ENCODE results near the gene KRT7.

Gene KRT7

DNA sequence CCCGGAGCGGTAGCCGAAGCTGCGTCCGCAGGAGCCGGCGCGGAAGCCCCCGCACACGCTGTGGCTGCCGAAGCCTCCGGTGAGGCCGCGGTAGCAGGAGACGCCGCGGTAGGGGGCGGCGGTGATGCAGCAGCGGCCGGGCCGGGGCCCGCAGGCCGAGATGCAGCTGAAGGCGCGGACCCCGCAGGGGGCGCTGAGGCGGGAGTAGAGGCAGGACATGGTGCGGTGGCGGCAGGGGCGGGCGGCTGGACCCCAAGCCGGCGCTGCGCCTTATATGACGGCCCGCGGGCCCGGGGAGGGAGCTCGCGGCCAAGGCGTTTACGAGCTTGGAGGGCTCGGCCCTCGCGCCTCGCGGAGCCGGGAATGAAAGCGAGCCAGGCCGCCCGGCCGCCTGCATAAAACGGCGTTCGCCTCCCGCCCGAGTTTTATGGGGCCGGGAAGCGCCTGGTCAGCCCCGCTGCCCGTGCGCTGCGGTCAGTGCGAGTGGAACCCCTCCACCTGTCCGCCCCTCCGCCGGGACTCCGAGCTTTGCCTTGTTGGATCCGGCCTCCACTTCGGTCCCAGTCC, 25.4 kb downstream of the KRT7 start:
- no peak for DNase-seq

DNA sequence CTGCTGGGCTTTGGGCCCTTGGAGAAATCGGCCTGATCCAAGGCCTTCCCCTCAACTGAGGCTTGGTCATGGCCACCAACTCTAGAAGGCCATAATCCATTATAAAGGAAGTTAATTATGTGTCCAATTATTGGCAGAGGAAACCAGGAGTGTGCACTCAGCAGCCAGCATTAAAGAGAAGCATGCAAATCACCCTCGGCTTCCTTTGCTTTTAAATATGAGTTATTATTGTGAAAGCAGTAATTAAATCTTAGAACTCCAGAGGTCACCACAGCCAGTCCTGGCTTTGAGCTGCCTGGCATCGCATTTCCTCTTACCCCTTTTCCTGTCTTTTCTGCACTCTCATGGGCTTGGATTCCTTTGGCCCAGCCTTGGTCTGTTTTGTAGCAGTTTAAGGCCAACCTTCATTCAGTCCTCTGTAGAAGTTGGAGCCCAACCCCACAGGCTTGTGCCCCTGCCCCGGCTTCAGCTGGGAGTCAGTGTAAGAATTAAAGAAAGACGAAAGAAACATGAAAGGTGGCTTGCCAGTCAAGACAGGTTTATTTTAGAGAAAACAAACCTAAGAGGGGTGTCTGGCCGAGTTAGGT, 26.7 kb downstream of the KRT7 start:
- no peak for DNase-seq

DNA sequence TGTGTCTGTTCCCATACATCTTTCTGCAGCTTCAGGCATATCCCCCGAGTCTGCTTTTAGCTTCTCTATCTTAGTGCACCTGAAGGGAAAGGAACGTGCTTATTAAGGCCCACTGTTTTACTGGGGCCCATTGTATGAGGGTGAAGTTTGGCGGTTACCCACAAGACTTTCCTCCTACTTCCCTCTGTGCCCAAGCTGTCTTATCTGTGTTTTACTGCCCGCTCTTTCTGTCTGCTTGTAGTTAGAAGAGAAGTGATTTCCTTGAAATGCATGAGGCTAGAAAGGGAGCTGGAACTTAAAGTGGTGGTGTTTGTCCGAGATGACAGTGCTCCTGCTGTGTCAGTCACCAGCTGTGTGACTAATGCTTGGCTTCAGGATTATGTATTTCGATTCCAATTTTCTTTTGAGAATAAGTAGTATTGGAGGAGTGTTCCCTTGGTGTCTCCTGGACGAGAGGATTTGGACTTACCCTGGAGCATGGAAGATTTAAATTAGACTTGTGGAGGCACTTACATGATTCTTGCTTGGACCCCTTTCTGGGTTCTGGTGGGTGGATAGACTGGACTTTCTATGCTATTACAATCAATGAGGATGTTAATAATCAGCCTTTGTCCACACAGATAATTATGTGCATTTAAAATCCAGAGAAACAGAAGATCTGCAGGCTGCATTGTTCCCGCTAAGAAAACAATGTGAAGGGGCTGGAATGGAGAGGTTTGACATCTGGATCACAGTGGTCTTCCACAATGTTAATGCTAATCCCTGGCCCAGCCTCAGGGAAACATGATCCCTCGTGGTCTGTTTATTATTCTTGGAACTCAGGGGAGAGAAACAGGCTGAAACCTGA, 27.5 kb downstream of the KRT7 start:
- no peak for DNase-seq

GRCh38 chr12:52261208-52261484, 28.1 kb downstream of the KRT7 start:
- no peak for DNase-seq

DNA sequence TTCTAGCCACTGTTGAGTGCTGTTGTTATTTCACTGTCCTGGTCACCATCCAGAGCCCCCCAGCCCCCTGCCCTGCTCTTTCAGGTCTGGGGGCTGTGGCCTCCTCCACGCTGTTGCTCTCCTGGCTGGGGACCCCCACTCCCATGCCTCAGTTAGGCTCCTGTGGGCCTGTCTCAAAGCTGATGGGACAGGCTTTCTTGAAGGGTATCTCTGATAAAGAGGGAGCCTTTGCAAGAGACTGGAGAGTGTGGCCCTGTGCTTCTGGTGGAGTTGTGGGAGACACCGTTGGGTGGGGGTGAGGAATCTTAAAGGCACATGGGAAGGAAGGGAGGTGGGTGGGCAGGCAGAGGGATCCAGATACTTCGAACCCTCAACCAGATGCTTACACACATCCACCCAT, 29.2 kb downstream of the KRT7 start:
- no peak for DNase-seq

GRCh38 chr12:52263761-52264434, 30.9 kb downstream of the KRT7 start:
- DNase-seq, result no peak

DNA sequence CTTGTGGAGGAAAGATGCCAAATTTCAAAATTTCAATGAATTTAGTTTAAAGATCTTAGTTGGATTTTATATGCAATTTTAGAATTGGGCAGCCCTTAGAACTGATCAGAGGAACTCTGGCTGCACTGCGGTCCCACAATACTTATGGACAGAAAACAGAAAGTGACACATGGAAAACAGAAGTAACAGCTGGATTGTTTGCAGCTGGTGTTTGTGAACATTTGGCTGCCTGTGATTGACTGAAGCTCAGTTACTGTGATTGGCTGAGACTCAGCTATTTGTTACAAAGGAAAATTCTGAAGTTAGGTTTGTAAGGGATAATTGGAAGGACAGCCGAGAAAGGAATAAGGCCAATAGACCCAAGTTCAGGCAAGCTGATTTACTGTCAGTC, 31.4 kb downstream of the KRT7 start:
- DNase-seq, result no peak

DNA sequence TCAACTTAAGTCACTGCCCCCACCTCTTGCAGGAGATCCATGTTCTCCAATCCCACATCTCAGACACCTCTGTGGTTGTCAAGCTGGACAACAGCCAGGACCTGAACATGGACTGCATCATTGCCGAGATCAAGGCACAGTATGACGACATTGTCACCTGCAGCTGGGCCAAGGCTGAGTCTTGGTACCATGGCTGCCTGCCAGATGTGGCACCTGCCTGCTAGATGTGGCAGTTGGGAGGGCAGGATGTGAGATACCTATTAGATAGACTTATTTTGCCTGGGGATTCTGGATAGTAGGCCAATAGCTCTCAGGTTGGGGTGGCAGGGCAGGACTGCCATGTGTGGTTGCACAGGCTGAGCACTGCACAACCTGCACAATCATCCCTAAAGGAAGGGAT, 33.5 kb downstream of the KRT7 start:
- no peak for DNase-seq

- DNase-seq, result no peak
Observed at GRCh38 chr12:52267266-52267665, 34.2 kb downstream of the KRT7 start.

GRCh38 chr12:52267699-52268098, 34.7 kb downstream of the KRT7 start:
- DNase-seq, result no peak

GRCh38 chr12:52268212-52268611, 35.2 kb downstream of the KRT7 start:
- DNase-seq, result no peak

DNA sequence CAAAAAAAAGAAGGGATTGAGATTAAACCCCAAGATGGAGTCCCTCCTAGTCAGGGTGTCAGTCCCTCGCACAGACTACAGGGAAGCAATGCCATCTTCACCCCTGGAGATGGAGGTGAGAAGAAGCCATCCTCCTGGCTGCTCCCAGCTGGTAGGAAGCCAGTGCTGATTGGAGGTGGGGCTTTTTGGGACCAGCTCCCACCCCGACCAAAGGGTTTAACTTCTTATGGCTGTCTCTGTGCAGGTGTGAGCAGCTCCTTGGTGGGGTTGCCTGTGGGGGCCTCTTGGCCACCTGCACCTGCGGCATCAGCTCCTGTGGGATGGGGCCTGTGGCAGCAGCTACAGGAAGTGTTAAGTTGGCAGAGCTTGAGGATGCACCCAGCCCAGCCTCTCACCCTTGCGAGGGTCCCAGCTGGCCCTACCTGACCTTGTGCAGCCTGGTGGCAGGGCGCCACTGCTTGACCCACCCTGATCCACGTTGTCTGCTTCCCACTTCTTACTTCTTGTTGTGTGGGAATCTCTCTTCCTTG, 37.6 kb downstream of the KRT7 start:
- no peak for DNase-seq

- DNase-seq, result no peak
Observed at GRCh38 chr12:52271158-52271557, 38.1 kb downstream of the KRT7 start.

DNA sequence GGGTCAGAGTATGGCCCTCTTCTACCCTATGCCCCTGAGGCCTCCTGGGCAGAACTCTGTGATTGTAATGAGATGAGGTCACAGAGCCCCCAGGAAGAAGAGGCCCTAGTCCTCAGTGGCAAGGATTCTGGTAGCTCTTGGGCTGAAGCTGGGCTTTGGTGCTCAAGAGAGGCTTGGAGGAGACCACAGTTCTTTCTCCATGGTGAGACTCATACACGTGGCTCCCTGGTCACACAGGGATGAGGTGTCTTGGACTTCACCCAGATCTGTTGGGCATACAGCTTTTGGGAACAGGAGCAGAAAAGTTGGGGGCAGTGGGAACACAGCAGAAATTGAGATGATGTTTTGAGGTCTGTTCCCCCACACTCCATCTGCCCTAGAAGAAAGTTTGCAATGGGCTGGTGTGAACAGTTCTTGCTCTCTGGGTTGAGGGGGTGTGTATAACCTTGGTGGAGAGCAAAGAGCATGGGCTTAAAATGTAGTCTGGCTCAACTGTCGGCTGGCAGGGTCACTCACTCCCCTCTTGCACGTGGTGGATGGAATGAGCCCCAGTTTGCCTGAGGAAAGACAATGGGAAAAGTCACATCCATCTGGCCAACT, 41.6 kb downstream of the KRT7 start, which contains the start of gene KRT86:
TSS of gene KRT86 (plus strand) at position 125 of the 600 bp plus-strand sequence. CDS start 27,272 bp downstream, outside the sequence.
- DNase-seq, result no peak

DNA sequence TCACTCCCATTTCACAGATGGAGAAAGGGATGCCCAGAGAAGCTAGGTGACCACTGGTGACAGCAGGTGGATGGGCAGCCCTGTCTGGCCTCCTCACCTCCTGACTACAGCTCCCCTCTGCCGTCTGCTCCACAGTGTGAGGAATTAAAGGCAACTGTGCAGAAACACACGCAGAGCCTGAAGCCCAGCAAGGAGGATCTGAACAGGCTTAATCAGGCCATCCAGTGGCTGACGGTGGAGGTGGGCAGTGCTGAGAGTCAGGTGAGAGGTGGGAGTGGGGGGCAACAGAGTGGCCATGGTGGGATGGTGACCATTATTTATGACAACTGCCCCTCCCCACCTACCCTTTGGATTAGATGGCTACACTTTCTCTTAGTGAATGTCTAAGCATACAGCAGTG, 42.6 kb downstream of the KRT7 start:
- no peak for DNase-seq

DNA sequence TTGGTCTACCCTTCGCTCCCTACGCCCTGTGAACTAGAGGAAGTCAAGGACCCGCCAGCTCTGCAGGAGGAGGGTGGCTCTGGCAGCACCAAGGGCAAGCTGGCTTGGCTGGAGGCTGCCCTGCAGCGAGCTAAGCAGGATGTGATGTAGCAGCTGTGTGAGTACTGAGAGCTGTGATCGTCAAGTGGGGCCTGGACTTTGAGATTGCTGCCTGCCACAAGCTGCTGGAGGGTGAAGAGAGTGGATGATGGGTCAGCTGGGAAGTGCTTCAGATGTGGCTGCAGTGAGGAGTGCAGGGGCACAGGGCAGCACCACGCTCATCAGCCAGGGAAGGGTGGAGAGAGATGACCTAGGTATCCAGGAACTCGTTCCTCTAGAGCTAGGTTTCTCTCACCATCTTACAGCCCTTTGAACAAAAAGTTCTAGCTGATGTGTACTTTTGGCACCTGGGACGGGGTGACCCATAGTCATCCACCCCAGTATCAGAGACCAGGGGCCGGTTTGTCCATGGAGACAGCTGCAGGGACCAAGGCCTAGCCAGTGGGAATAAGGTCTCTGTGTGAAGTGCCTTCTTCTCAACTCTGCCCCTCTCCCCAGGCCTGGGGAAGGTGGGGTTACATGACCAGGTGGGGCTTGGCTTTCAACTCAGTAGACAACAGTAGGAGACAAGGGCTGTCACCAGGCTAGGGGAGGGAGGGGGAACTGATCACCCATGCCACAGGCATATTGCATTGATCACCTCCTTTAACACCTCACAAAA, 44.6 kb downstream of the KRT7 start:
- DNase-seq, result no peak

- peak; percentile 49 for DNase-seq
Observed at GRCh38 chr12:52278575-52279421, 45.8 kb downstream of the KRT7 start.

- no peak for DNase-seq
Observed at GRCh38 chr12:52279422-52280318, 46.6 kb downstream of the KRT7 start.

DNA sequence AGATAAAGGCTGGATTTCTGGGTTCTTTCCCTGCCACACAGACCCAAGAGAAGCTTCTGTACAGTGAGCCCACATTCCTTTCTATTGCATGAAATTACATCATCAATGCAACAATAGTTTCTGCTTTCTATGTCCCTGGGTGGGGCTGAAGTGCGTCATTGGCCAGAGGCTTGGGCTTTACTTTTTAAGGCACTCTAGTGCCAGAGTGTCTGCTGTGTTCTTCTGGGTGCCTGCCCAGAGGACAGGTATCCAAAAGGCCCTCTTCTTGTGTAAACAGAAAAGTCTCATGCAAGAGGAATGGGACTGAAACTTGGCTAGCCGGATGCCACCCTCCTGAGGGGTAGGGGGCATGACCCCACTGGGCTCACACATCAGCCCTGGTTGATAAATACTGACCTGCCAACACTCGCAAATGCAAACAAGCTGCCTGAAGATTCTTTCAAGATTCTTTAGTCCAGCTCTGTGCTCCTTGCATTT, 47.3 kb downstream of the KRT7 start:
- DNase-seq, result no peak
